Activated naive CD4-positive, alpha-beta T cell (primary cell): ENCODE results near the gene GNAT2.

ENCODE experiments used
- DNase-seq, 4 experiments: peaks; one replicate each; lab custom pipeline; 2025; lab: John Stamatoyannopoulos, UW

Gene GNAT2

DNA sequence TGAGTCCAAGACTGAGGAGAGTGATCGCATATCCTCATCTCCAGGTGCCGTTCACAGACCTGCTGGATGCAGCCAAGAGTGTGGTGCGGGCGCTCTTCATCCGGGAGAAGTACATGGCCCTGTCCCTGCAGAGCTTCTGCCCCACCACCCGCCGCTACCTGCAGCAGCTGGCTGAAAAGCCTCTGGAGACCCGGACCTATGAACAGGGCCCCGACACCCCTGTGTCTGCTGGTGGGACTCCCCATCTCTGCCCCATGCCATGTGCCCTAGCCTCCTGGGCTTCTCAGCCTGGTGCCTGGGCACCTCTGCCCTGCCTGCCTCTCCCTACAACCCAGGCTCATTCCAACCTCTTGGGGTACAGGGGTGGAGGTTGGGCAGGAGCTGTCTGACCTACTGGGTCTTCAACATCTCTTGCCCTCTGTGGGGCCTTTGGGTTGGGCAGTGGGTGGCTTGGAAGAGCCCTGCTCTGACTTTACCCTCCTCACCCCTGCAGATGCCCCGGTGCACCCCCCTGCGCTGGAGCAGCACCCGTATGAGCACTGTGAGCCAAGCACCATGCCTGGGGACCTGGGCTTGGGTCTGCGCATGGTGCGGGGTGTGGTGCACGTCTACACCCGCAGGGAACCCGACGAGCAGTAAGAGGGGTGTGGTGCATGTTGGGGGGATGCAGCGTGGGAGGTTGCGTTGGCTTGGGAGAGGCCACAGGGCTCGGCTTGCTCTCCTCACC, 7.4 kb upstream of the GNAT2 start:
- no peak for DNase-seq

DNA sequence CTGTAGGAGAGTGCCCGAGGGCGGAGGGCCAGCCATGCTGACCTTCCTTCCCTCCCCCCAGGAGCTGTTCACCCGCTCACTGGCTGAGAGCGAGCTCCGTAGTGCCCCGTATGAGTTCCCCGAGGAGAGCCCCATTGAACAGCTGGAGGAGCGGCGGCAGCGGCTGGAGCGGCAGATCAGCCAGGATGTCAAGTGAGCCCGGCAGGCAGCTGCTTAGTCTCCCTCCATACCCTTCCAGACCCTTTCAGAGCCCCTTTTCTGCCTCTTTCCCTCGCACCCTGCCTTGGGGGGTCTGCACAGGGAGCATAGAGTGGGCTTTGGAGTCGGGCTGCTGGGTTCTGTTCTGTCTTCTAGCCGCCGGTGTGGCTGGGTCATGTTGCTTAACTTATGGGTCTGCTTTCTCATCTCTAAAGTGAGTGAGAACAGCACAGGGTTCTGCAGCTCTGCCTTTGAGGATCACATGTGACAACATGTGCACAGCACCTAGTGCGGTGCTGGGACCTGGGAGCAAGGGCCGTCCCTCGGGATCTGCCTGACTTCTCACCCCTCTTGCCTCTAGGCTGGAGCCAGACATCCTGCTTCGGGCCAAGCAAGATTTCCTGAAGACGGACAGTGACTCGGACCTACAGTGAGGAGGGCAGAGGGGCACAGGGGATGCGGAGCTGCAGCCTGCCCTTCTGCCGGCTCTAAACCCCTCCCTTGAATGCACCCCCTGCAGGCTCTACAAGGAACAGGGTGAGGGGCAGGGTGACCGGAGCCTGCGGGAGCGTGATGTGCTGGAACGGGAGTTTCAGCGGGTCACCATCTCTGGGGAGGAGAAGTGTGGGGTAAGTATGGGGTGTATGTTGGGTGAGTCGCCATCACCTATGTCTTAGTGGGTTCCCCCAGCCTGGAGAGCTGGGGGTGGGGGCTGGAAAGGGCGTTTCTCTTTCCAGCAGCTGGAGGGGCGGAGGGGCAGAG, 6.5 kb upstream of the GNAT2 start:
- no peak for DNase-seq

DNA sequence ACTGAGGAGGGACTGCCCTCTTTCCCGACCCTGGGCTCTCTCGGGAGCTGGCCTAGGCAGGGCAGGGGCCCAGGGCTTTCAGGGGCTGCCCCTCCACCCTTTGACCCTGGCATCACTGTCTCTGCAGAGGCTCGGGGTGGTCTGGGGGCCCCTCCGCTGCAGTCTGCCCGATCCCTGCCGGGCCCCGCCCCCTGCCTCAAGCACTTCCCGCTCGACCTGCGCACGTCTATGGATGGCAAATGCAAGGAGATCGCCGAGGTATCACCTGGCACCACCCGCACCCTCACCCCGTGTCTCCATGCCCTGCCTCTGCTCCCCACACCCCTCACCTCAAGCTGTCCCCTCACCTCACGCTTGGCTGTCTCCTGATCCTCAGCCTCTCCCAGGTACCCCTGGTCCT, 5.8 kb upstream of the GNAT2 start:
- no peak for DNase-seq

DNA sequence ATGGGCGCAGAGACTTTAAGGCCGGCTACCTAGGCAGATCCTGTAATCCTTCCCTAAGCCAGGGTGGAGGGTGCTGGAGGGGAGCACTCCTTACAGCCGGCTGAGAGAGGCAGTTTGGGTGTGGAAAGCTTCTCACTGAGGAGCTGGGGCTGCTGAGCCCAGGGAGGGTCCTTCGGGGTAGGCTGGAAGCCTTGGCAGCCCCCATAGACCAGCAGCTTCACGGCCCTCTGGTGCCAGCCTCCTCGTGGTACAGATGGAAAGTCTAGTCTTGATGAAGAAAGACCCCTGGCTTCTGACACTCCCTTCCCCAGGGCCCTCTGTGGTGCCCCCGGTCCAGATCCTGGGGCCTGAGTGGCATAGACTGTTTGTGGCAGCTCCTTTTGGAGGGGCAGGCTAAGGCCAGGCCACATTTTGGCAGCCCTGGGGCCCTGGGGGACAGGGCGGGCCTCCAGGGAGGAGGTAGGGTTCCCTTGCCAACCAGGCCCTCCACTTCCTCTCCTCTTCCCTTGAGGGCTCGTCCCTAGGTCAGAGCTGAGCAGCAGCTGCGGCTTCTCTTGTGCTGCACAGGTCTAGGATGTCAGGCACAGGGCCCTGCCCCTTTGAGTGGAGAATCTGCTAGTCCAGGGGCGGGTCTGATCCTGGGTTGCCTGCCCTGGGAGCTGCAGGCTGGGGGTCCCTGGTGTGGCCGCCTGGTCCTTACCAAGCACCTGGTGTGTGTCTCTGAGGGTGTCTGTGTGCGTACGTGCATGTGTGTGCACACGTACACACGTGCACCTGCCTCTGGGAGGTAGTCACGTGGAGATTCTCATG, 5.0 kb upstream of the GNAT2 start:
- no peak for DNase-seq

DNA sequence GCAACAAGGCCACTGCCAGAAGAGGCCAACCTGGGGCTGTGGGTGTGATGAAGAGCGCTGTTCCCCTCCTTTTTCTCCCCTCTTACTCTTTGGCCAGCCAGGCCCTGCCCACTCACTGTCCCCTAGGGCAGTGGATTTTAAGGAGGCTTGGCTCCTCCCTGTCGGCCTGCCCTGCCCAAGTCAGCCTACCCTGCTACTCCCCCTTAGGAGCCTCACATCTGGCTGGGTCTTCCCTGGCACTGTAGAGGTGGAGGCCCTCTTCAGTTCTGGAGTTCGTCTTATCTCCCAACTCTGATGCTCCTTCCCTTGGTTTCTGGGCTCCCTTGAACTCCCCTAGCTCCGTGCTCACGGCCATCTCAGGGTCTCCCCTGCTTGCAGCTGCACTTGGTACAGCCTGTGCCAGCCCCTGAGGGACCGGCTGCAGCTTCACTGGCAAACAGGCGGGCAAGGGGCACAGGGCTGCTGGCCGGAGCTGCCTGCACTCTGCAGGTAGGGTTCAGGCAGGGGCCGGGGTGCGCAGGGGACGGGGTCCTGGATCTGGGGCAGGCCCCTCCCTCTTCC, 4.3 kb upstream of the GNAT2 start:
- DNase-seq = no peak

DNA sequence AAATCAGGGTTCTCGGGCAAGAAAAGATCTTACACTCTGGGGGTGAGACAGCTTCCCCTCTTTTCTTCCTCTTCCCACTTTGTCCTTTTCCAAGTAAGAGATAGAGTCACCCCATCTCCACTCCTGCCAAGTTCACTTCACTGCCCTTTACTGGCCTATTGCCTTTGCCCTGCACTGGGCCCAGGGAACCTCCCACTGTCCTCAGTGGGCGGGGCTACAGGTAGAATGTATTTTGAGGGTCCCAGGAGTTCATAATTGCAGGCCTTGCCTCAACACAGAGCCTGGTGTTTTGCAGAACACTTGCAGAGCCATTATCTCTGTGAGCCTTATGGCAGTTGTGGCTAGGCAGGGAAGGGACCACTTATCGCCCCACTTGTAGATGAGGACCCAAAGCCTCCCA, 3.5 kb upstream of the GNAT2 start:
- no peak for DNase-seq

DNA sequence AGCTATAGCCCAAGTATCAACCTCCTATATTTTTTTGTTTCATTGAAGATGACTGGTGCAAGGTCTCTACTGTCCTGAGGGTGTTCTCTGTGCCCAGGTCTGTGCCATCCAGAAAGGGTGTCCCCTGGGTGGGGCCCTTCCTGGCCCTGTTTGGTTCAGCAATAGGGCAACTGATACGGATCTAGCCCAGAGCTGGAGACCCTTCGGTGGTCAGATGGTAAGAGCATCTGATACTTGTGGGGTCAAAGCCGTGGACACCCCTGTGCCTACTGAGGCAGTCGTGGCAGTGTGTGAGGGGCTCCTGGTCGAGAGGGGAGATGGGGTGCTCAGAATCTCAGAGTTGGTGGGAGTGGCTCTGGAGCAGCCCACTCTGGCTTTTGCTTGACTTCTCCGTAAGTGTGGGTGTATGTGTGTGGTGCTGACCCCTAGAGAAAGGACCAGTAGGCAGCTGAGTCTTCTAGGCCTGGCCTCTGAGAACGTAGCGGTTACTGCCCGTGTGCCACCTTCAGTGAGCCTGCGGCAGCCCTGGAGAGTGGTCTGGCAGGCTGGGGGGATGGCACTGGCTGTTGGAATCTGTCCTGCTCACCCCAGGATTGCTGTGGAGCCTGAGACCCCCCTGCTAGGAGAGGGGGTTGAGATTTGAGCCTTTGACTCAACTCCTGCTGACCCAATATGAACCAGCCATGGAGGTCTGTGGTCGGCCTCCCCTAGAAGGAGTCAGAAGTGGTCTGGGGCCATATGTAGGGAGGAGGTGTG, 2.9 kb upstream of the GNAT2 start:
- DNase-seq = no peak

DNA sequence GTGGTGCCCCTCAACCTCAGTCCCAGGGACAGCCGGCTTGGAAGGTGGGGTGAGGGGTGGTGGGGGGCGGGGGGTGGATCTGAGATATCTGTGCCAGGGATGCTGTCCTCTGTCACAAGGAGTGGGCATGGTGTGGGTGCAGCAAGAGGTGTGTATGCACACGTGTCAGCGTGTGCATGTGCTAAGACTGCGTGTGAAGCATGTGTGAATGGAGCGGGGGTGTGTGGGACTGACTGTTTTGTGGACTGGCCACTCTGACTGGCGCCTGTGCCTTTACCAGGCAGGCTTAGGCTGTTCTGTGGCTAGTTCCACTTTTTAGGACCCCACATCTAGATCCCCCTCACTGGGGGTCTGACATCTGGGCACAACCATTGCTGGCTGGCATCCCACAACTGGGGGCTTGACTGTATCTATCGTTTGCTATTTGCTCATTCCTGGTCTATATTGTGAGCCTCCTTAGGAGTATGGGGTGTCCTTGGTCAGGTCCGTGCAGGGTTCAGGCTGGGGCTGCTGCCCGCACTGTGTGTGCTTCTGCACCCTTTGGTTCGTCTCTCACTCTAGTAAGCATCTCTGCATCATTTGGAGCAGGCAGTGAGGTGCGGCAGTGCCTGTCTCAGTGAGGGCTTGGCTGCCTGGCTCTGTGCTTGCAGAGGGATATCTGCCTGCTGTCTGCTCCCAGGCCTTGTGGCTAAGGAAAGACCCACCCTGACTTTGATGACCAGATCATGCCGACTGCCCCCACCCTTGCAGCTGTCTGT, 2.1 kb upstream of the GNAT2 start:
- DNase-seq = no peak

DNA sequence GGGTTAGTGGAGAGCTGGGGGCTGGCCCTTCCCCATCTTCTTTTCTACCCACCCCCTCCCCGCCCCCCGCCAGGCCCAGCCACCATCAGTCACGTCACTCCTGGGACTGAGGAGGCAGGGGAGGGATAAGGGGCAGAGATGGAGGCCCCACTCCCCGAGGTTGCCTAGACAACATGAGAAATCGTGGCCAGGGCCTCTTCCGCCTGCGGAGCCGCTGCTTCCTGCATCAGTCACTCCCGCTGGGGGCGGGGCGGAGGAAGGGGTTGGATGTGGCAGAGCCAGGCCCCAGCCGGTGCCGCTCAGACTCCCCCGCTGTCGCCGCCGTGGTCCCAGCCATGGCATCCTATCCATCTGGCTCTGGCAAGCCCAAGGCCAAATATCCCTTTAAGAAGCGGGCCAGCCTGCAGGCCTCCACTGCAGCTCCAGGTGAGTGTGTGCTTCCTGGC, 1.4 kb upstream of the GNAT2 start:
- DNase-seq = peak; percentile 78 to 96 (median 87)

DNA sequence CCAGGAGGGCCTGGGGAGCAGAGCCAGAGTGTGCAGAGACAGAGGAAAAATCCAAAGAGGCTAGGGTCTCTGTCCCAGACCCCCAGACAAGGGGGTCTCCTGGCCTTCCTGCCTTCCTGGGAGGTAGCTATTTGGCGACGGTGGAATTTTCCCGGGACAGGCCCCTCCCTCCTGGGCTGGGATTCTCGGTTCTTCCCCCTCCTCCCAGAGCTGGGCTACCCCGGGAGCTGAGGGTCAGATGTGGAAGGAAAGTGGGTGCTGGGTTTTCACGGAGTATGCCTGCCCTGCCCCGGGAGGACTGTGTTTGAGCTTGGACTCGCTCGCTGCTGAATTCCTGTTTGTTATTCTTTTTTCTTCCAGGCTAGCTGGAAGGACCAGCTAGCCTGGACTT, 980 bp upstream of the GNAT2 start:
- DNase-seq = no peak

DNA sequence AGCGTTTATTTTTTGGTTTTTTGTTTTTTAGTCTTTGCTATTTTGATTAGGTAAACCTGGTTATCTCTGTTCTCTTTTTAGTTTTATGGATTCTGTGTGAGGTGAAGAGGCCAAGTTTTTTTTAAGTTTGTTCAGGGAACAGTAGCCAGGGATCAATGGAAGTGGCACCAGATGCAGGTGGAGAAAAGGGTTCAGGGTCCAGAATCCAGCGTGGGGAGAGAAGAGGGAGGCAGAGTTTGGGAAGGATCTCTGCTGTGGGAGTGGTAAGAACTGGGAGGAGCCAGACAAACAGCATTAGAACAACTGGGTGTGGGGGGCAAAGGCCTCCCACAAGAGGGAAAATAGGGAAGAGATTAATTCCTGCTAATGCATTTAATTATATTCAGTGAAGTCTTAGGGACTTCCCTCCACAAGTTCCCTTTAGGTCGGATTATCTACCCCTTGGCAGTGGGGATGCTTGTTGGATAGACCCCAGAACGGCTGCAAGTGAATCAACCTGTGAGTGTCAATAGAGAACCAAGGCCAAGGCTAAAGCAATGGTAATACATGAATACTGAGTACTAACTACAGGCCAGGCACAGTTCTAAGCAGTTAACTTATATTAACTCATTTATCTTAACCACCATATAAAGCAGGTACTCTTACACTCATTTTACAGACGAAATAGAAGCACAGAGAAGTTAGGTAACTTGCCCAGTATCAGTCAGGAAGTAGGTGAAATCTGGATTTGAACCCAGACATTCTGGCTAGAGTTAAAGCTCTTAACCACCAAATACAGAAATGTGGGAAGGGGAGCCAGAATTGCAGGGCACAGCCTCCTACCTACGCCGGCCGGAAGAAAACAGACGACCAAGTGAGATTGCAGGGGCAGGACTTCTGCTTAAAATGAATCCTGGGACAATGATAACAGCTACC, 498 bp downstream of the GNAT2 start:
- DNase-seq = no peak

DNA sequence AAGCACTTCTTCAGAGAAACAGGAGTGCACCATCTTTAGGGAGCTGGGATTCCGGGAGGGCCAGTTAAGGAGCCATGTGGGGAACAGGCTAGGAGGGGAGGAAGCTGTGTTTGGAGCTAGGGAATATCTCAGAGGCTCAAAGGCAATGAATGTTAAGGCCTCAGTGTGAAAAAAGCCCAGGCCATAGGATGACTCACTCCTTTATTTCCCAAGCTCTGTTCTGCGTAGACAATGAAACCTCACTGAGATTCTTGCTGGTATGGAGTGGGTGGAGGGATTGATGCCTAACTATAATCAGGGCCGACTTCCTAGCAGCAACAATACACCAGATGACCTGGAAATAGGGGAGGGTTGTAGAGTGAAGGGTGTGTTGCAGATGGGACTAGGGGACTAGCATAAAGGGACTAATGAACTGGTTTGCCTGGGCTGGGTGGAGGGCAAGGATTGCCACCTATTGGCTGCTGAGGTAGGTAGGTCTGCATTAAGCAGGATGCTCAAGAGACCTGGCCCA, 2.1 kb downstream of the GNAT2 start:
- no peak for DNase-seq

DNA sequence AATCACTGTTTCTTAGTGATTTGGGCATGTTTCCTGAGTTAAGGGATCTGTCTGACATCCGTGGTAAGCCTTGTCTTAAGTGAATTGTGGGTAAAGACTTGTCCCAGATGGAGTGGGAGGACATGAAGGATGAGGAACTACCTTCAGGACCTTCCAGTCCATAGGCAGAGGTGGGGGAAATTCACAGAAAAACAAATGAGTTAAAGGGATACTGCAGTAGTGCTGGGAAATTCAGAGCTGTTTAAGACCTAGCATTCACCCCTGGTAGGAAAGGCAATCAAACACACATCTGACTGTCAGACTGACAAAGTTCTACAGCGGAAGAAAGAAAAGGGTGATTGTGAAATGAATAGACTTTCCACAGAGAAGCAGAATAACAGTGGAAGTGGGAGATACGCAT, 3.0 kb downstream of the GNAT2 start:
- no peak for DNase-seq

DNA sequence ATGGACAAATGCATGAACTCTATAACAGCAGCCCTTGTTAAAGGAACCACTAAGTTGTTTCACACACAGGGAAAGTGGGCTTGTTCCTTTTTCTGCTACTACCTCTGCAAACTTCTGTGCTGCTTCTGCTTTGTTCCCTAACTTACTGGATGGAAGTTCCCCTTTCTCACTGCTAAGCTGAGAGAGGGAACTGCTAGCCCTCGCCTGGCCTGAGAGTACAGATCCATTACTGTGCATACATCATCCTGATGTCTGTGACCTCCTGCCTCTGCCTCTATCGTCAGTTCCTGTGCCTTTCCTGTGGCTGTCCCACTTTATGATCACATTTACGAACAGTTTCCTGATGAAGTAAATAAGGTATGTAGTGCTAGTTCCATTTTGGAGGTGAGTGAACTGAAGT, 3.5 kb downstream of the GNAT2 start:
- no peak for DNase-seq

DNA sequence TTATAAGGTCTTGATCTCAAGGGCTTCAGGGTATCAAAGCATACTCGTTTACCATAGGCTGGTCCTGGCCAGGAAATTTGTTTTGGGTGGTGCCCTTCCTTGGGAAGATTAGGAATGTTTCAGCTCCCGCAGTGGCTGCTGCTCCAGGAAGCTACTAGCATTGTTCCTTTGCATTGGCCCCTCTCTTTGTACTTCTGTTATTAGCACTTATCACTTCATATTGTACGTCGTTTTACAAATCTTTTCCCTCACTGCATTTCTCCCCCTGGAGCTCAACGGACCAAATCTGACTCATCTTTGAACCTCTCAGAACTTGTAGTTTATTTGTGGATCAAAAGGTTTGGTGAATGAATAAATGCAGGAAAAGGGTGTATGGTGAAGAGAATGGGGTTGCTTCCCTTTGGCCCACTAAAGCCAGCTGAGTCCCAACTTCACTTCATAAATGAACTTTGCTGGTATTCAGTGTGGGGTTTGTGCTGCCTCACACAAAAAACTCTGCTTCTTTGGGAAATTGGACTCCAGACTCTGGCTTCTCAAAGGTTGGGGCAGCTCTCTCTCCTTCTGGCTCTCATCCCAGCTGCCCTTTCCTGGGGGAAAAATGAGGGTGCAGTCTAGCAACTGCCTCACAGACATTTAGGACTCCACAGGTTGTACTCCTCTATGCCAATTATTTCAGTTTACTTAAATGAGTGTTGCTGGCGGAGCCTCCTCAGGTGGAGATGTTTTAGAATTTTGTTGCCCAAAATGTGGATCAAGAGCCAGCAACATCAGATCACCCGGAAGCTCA, 5.9 kb downstream of the GNAT2 start:
- DNase-seq = no peak

DNA sequence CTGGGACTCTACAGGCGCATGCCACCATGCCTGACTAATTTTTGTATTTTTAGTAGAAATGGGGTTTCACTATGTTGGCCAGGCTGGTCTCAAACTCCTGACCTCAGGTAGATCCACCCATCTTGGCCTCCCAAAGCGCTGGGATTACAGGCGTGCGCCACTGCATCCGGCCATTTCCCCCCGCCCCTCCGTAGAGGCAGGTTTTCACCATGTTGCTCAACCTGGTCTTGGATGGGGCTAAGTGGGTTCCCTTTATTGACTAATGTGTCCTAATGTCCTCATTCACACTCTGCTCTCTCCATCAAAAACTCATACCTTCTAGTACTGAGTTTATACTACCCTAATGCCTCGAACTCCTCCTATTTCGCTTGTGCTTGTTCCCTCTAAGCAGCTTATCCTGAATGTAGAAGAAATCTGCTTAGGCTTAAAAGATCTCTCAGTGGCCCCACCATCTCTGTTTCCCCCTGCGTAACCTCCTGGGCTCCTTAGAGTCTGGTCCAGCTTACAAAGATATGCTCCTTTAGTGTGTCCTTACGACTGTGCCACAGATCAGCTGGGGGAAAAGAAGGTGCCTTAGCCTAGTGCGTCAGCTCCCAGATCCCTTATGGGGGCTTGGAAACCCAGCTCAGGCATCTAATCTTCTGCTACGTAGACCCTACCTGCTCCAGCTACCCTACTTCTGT, 8.0 kb downstream of the GNAT2 start:
- DNase-seq = no peak

DNA sequence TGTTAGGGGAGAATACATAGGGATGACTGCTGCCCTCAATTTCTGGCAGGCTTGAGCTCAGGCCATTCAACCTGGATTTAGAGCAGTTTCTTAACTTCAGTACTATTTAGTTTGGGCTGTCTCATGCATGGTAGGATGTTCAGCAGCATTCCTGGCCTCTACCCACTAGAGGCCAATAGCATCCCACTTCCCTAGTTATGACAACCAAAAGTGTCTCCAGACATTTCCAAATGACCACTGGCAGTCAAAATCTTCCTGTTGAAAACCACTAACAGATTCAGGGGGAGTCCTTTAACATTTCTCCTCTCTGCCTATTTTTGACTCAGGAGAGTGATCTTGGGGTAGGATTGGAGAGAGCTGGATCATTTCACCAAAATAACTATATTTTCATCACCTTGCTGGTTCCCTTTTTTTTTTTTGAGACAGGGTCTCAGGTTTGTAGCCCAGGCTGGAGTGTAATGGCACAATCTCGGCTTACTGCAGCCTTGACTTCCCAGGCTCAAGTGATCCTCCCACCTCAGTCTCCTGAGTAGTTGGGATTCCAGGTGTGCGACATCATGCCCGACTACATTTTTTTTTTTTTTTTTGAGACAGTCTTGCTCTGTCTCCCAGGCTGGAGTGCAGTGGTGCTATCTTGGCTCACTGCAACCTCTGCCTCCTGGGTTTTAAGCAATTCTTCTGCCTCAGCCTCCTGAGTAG, 8.7 kb downstream of the GNAT2 start:
- no peak for DNase-seq
